HG03025 (cell line): Measurements from ENCODE around the gene ARHGAP4.
A peak's percentile ranks its signal among the peaks of the same experiment; 100 is the strongest.

Experiments
- ATAC-seq: cut with Tn5 transposase; IDR thresholded peaks from one replicate; pipeline ENCODE4 v1.9.1; 2021; ENCODE audit warnings: mild to moderate bottlenecking, moderate library complexity; ENCODE audit not compliant: unreplicated experiment, low FRiP score

Gene ARHGAP4

GRCh38 chrX:153947009-153947769 is 21.1 kb upstream of the ARHGAP4 start:
- ATAC-seq = peak; percentile 47

GRCh38 chrX:153945956-153946943 is 20.2 kb upstream of the ARHGAP4 start:
- ATAC-seq = no peak

- no peak for ATAC-seq
These were observed 18.7 kb upstream of the ARHGAP4 start for GRCh38 chrX:153944800-153945150.

- no peak for ATAC-seq
These were observed 18.2 kb upstream of the ARHGAP4 start, which contains the start of gene RENBP for GRCh38 chrX:153944140-153944799. TSS of gene RENBP (minus strand) at chrX:153944643. CDS start at chrX:153944610, 33 bp downstream.

GRCh38 chrX:153941336-153942252 is 15.5 kb upstream of the ARHGAP4 start:
- ATAC-seq = no peak

GRCh38 chrX:153939573-153939972 is 13.5 kb upstream of the ARHGAP4 start:
- ATAC-seq = no peak

- no peak for ATAC-seq
These were observed 12.2 kb upstream of the ARHGAP4 start for GRCh38 chrX:153938226-153938786.

- no peak for ATAC-seq
These were observed 11.0 kb upstream of the ARHGAP4 start for GRCh38 chrX:153937056-153937455.

GRCh38 chrX:153935326-153935851 is 9.3 kb upstream of the ARHGAP4 start:
- ATAC-seq = no peak

GRCh38 chrX:153934762-153935325 is 8.8 kb upstream of the ARHGAP4 start, which contains the start of gene NAA10:
TSS of gene NAA10 (minus strand) at chrX:153935037. CDS start at chrX:153934904, 133 bp downstream.
- ATAC-seq = peak; percentile 67

- ATAC-seq = no peak
These were observed 8.2 kb upstream of the ARHGAP4 start for GRCh38 chrX:153934148-153934761.

- ATAC-seq = no peak
These were observed 7.7 kb upstream of the ARHGAP4 start for GRCh38 chrX:153933748-153934147.

GRCh38 chrX:153932220-153932915 is 6.3 kb upstream of the ARHGAP4 start:
- no peak for ATAC-seq

GRCh38 chrX:153931748-153932147 is 5.7 kb upstream of the ARHGAP4 start:
- no peak for ATAC-seq

- ATAC-seq = no peak
These were observed 5.1 kb upstream of the ARHGAP4 start for GRCh38 chrX:153931151-153931550.

- ATAC-seq = no peak
These were observed 4.2 kb upstream of the ARHGAP4 start for GRCh38 chrX:153930011-153930910.

GRCh38 chrX:153929576-153929975 is 3.5 kb upstream of the ARHGAP4 start:
- no peak for ATAC-seq
